HS-5 (cell line): ENCODE measurements around the gene C16orf90.
"Not testable (repeated sequence)": the region's sequence is repeated elsewhere in the genome, so short reads cannot be mapped to it uniquely, and the experiment has no call there.

ENCODE experiments used
- DNase-seq: peaks from one replicate; pipeline ENCODE4 v3.0.0-alpha.2; 2012; ENCODE audit warnings: low read depth

The C16orf90 gene

DNA sequence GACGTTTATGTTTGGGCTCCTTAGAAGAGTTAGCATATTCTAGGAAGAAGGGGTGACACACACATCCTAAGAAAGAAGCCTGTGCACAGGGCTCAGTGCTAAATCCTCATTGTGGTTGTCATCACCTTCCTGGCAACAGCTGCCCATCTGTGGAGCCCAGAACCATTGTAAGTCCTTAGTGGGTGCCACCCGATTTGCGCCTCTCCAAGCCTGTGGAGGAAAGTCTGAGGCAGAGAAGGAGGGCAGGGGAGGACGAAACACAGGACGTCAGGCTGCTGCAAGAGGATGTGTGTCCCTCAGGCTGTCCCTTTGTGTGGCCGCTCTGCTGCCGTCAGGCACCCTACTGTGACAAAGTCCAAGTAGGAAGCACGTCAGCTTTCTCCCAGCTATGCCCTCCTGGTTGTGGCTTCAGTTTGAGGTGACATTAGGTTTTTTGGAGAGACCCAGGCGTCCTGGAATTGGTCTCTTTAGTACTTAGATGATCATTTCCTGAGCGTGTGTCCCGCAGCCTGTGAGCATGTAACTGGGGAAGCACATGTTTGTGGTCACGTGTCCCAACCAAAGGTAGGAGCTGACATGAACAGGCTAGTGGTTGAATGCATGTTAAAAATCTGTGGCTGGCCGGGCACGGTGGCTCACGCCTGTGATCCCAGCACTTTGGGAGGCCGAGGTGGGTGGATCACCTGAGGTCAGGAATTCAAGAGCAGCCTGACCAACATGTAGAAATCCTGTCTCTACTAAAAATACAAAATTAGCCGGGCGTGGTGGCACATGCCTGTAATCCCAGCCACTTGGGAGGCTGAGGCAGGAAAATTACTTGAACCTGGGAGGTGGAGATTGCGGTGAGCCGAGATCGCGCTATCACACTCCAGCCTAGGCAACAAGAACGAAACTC lies 16.2 kb upstream of the C16orf90 start:
- DNase-seq, result no peak

DNA sequence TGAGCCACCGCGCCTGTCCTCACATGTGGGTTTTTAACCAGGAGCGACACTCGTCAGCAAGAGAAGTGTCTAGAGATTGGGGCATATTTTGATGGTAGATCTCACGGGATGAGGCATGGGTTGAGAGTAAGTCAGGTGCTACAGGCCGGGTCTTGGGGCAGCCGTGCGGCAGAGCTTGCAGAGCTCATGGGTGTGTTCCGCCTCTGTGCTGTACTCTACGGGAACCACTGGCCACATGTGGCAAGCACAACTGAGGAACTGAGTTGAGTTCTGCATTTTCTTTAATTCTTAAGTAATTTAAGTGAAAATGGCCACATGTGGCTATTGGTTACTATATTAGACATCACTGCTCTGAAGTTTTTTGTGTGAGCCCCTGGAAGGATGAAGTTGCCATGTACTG lies 15.1 kb upstream of the C16orf90 start:
- DNase-seq, result no peak

DNA sequence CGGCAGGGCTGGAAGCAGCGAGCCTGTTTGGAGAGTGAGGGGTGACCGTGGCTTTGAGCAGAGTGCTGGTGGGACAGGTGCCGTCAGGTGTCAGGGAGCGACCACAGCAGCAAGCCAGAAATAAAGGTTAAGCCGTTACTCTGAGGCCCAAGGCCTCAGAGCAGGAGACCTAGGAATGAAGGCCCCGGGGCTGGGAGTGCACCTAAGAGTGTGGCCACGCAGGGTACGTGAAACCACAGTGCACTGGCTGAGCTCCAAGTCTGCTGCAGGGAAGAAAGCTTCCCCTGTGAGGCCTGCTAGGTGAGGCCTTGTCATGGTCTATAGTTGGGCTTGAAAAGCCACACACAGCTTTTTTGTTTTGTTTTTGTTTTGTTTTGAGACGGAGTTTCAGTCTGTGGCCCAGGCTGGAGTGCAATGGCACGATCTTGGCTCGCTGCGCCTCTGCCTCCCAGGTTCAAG lies 14.2 kb upstream of the C16orf90 start:
- no peak for DNase-seq

DNA sequence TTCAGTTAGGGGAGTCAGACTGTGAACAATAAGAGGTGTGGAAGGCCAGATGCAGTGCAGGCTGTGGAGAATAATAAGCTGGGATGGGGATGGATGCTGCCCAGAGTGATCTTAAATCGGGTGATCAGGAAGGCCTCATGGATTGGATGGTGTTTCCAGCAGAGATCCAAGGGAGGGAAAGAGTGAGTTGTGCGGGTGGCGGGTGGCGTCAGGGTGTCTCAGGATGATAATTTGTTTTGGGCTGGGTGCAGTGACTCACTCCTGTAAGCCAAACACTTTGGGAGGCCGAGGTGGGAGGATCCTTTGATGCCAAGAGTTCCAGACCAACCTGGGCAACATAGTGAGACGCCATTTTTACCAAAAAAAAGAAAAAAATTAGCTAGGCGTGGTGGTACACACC lies 13.4 kb upstream of the C16orf90 start:
- DNase-seq, result no peak

DNA sequence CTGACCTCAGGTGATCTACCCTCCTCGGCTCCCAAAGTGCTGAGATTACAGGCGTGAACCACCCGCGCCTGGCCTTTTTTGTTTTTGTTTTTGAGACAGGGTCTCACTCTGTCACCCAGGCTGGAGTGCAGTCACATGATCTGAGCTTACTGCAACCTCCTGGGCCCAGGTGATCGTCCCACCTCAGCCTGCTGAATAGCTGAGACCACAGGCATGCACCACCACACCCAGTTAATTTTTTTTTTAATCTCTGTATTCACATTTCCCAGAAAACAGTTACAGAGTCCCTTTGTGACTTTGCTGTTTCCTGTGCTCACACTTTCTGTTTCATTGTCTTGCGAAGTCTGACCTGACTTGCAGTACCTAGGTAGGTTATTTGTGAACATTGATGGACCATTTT lies 8.2 kb upstream of the C16orf90 start:
- DNase-seq, result no peak

DNA sequence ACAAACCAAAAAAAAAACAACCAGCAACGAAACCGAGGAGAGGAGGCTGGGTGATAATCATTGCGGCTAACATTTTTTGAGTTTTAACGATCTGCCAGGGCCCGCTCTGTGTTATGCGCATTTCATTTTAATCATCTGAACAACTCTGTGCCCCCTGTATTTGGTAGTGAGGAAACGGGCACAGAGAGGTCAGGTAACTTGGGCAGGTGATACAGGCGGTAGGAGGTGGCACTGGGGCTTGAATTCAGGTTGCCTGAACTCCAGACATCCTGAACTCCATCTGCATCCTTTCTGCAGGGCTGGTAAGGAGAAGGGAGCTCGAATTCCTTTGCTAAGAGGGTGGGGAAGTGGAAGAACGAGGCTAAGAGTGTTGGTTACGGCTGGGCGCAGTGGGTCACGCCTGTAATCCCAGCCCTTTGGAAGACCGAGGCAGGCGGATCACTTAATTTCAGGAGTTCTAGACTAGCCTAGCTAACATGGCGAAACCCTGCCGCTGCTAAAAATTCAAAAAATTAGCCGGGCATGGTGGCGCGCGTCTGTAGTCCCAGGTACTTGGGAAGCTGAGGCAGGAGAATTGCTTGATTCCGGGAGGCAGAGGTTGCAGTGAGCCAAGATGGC lies 6.6 kb upstream of the C16orf90 start:
- DNase-seq, result no peak

DNA sequence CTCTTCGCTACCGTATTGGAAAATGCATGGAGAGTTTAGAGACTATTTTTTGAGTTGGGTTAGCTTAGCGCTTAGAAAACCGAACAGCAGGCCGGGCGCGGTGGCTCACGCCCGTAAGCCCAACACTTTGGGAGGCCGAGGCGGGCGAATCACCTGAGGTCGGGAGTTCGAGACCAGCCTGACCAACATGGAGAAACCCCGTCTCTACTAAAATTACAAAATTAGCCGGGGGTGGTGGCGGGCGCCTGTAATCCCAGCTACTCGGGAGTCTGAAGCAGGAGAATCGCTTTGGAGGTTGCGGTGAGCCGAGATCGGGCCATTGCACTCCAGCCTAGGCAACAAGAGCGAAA lies 6.1 kb upstream of the C16orf90 start:
- not testable (repeated sequence) for DNase-seq

DNA sequence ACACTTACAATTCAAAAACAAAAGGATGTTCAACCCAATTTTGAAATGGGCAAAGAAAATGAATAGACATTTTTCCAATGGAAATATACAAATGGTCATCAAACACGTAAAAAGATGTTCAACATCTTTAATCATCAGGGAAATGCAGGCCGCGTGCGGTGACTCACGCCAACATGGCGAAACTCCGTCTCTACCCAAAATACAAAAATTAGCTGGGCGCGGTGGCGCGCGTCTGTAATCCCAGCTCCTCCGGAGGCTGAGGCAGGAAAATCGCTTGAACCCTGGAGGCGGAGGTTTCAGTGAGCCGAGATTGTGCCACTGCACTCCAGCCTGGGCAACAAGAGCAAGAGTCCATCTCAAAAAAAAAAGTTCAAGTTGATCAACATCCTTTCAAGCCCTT lies 3.7 kb upstream of the C16orf90 start:
- DNase-seq, result no peak

DNA sequence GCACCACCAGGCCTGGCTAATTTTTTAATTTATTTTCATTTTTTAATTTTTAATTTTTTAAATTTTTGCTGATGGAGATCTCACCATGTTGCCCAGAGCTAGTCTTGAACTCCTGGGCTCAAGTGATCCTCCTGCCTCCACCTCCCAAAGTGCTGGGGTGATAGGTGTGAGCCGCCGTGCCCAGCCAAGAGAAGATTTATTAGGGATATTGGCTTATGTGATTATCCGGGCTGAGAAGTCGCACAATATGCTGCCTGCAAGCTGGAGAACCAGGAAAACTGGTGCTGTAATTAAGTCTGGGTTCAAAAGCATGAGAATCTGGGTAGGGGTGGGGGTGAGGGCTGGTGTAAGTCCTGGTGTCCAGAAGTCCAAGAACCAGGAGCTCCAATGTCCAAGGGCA lies 2.5 kb upstream of the C16orf90 start:
- no peak for DNase-seq

DNA sequence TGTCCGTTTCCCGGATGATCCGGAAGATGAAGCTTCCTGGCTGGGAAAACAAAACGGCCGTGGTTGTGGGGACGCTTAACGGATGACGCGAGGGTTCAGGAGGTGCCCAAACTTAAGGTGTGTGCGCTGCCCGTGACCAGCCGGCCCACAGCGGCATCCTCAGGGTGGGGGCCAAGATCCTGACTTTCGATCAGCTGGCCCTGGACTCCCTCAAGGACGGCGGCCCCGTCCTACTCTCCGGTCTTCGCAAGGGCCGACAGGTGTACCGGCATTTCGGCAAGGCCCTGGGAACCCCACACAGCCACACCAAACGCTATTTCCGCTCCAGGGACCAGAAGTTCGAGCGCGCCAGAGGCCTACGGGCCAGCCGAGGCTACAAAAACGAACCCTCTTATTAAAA lies 1.1 kb upstream of the C16orf90 start:
- DNase-seq, result no peak

DNA sequence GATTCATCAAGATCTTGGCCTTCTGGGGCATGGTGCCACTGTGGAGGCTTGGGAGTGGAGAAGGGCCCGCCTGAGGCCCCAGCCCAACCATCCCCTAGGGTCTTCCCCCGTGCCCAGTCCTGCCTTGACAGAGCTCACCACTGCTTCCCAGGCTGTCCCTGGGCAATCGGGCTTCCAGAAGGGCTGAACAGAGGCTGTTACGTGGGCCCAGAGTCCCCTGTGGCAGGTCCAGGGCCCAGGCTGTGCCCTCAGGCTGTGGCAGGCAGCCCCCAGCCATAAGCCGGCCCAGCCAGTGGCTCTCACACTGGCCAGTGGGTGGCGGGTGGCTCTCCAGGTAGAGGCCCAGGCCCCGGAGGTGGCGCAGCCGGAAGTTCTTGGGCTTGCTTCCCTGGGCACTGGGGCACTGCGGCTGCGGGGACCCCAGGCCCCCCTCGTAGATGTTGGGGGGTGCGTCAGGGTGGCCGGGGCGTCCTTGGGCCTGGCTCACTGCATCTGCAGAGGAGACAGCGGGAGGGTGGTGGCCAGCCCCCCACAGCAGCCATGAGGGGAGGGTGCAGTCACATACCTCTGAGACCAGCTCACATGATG lies 809 bp downstream of the C16orf90 start:
- no peak for DNase-seq

DNA sequence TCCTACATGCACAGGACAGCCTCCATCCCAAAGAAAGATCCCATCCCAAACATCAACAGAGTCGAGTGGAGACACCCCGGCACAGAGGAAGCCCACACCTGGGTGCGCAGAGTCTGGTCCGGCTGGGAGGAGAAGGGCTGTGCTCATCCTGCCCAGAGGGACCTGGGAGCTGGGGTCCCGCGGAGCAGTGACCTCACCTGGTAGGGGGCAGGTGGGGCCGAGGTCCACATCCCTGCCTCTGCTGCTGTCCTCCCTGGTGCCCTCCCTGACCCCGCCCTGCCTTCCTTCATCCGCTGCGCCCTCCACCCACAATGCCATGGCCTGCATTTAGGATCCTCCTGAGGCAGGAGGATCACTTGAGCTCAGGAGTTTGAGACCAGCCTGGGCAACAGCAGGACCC lies 2.9 kb downstream of the C16orf90 start:
- DNase-seq, result no peak

DNA sequence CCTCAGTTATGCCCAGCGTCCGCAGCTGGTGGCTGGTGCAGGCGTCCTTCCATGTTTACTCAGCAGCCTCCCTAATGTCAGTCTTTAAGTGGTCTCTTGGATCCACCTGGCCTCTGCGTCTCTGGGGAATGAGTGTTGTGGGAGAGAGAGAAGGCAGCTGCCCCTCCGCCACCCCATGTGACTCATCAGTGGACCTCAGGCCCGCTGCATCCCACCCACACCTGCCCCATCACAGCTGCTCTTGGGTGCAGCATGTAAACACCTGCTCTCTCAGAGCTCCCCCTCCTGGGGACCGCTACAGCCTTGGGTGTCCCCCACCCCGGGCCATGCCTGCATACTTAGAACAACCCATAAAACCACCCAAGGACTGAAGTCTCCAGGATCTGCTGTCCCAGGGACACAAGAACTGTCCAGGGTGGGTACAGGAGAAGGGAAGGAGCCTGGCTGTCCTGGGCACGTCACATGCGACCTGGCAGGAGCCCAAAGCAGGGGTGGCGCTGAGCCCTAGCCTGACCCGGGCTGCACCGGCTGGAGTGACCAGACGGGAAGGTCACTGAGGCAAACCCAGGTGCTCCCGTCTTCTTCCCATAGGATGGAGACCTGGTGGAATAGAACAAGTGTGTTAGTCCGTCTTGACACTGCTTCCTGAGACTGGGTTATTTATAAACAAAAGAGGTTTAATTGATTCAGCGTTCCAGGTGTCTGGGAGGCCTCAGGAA lies 4.2 kb downstream of the C16orf90 start:
- DNase-seq, result no peak

DNA sequence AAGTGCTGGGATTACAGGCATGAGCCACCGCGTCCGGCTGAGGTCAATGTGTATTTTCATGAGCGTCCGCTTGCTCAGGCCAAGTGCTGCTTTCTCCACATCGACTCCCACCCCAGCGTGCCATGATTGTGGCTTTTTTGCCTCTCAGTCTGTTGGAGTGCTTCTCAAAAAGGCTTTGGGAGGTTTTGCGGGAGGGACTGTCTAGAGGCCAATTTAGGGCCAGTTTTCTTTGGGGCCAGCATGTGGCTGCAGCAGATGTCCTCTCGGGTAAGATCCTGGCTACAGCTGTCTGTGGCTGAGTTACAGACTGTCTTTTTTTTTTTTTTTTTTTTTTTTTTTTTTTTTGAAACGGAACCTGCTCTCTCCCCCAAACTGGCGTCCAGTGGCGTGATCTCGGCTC lies 6.5 kb downstream of the C16orf90 start:
- no peak for DNase-seq

DNA sequence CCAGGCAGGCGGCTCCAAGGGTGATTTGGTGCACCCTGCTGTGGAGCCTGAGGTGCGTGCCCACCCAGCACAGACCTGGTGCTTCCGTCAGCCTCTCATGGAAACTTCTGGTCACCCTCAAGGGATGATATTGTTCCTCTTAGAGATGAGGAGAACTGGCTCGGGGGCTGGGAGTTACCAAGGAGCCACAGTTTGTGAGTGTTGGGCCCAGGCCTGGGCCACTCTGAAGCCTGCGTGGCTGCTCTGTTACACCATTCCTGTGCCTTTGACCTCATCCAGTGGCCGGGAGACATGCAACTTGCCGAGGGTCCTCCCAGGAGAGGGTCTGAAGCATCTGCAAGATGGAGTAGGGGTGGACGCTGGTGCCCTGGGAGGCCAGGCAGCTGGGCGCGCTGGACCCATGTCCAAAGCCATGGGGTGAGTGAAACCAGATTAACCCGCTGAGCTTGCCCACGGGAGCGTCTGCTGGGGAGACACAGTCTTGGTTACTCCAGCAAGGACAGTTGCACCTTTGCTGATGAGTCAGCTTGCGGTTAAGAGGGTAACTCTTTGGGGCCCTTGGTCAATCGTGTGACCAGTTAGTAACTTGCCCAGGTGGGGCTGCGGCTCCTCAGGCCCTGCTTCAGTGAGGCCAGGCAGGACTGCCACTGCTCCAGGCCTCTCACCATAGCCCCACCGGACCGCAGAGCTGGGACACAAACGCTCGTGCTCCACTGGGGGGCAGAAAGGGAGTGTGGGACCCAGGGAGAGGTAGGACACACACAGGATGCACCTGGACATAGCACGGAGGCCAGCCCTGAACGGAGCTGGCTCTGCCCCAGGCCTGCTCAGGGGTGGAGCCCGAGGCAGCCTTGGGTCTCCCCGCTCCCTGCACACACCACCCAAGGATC lies 7.5 kb downstream of the C16orf90 start:
- no peak for DNase-seq

DNA sequence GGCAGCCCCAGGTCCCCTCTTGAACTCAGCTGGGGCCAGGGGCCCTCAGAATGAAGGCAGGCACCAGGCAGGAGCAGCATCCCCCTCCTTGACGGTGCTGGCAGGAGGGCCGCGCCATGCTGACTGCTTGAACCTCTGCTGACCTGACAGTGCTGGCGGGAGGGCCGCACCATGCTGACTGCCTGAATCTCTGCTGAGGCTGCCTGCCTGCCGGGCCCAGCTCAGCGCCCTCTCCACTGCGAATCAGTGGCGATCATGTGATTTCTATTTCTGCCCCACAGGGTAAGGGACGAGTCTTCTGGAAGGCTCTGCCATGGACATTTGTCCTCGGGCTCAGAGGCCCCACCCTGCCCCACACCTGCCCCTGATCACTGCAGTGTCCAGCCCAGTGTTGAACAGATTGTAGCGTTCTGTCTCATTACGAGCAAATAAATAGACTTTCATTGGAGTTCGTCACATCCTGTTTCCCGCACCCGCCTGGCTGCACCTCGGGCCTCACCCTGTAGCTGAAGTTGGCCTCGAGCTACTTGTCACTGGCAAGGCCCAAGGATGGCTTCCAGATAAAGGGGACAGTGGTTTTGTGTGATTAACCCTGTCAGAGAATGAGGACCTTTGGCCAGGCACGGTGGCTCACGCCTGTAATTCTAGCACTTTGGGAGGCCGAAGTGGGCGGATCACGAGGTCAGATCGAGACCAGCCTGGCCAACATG lies 8.6 kb downstream of the C16orf90 start:
- DNase-seq, result no peak

DNA sequence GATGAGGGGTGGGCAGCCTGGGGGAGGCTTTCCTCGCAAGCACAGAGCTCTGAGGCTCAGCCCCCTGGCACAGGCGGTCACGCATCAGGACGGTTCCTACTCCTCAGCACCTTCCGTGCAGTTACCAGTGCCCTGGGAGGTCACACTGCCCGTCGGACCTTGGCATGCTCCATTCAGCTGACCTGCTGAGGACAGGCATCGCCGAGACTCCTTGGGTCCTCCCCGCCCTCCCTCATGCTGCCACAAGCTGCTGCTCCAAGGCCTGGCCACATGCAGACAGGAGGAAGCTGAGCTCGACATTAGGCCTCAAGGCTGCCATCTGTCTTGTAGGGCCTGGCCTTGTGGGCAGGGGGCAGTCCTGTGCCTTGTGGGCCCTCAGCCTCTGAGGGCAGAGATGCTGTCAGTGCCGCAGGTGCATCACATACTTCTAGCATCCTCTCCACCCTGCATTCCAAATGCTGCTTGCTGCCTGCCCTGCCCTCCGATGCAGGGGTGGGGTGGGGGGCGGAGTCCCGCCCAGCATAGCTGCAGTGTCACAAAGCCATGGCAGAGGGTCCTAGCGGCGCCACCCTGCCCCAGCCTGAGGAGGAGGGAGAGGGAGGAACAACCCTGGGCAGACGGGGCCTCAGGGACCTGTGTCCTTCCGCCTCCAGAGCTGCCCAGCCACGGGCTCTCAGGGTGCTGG lies 9.3 kb downstream of the C16orf90 start:
- no peak for DNase-seq

DNA sequence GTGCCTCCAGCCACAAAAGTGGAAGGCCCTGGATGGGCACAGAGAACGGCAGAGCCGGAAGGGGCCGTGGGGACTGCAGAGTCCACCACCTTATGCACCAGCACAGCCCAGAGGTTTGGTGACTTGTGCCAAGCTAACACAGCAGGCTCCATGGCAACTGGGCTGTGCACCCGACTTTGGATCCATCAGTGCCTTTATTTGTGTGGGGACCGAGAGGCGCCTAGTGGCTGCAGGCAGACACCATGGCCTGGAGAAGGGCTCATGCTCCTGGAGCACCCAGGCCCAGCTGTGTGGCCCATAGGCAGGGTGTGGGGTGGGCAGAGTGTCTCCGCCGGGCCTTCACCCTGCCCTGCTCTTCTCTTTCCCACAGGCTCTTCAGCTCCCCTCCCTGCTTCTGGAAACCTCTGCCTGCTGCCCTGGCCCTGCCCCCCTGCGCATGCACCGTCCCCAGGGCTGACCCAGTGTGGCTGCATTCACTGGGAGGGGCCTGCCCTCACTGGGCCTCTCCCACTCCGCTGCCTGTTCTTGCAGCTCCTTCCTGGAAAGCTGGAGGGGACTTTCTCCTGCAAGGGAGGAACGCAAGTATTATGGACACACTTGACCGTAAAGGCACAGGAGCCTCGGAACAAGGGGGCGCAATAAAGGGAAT lies 10.1 kb downstream of the C16orf90 start:
- DNase-seq, result no peak

DNA sequence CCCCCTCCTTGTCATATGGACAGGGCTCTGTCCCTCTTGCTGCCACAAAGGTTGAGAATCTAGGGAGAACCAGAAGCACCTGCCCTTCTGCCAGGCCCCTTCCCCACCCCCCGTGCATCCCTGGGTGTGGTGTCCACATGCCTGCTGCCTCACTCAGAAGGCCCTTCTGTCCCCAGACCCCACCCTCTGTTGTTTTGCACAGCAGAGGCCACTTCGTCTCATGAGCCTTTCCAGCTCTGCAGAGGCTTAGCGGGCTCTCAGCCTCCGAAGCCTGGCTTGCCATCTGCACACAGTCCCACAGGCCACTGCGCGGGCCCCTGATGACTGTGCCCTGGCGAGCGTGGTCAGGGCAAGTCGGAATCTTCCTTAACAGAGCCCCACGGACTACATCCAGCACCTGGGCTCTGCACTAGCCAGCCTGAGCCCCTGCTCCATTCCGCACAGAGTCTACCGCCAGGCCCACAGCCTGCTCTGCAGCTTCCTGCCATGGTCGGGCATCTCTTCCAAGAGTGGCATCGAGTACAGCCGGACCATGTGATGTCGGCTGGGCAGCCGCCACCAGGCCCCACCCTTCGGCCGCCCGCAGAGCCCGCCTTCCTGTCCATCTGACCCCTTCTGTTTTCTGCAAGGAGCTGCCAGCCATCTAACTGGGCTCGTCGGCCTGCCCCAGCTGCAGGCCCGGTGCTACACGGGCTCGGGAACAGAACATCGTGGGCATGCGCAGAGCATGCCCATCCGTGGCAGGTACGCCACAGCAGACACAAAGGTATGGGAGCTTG lies 10.8 kb downstream of the C16orf90 start:
- DNase-seq, result no peak
